Peyer's patch (tissue), 4 donors: ENCODE measurements around the gene SLC20A1.
"Not testable (repeated sequence)": the region's sequence is repeated elsewhere in the genome, so short reads cannot be mapped to it uniquely, and the experiment has no call there.

ENCODE experiments used
- POLR2A ChIP-seq, 2 donors: fragments of 450-650 bp; IDR thresholded peaks; one replicate each; pipeline ENCODE4 v1.5.1; 2017; ENCODE audit warnings: antibody characterized with exemption in 2 of 2, mild to moderate bottlenecking in 2 of 2, moderate library complexity in 2 of 2
- TF ChIP-seq, protein P1 (sequence below), 6 experiments: fragments of 450-650 bp in 4 of 6; fragments of 200-600 bp in 2 of 6; sonication (generic) in 1 of 6; IDR thresholded peaks; one replicate each; pipeline ENCODE4 v1.5.1; 2017 to 2019; ENCODE audit warnings: antibody characterized with exemption in 6 of 6, mild to moderate bottlenecking in 3 of 6, moderate library complexity in 1 of 6

DNA sequence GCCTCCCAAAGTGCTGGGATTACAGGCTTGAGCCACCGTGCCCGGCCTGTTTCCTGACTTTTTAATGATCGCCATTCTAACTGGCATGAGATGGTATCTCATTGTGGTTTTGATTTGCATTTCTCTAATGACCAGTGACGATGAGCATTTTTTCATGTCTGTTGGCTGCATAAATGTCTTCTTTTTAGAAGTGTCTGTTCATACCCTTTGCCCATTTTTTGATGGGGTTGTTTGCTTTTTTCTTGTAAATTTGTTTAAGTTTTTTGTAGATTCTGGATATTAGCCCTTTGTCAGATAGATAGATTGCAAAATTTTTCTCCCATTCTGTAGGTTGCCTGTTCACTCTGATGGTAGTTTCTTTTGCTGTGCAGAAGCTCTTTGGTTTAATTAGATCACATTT is 36.4 kb upstream of the SLC20A1 start:
- TF ChIP-seq, protein P1, sequence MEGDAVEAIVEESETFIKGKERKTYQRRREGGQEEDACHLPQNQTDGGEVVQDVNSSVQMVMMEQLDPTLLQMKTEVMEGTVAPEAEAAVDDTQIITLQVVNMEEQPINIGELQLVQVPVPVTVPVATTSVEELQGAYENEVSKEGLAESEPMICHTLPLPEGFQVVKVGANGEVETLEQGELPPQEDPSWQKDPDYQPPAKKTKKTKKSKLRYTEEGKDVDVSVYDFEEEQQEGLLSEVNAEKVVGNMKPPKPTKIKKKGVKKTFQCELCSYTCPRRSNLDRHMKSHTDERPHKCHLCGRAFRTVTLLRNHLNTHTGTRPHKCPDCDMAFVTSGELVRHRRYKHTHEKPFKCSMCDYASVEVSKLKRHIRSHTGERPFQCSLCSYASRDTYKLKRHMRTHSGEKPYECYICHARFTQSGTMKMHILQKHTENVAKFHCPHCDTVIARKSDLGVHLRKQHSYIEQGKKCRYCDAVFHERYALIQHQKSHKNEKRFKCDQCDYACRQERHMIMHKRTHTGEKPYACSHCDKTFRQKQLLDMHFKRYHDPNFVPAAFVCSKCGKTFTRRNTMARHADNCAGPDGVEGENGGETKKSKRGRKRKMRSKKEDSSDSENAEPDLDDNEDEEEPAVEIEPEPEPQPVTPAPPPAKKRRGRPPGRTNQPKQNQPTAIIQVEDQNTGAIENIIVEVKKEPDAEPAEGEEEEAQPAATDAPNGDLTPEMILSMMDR (IDR thresholded peaks at IDR 0.05): not testable (repeated sequence)
- TF ChIP-seq POLR2A (IDR thresholded peaks at IDR 0.05): not testable (repeated sequence)
